HEK293 (cell line): ENCODE measurements around the gene WHRN.

Experiments
- ZBTB48 ChIP-seq: fragments of 450-650 bp; formaldehyde crosslinking; IDR thresholded peaks from 2 replicates; pipeline ENCODE4 v1.5.1; 2016; ENCODE audit warnings: missing biosample characterization, missing genetic modification characterization
- ZNF354C ChIP-seq: fragments of 450-650 bp; formaldehyde crosslinking; IDR thresholded peaks from 2 replicates; pipeline ENCODE4 v1.5.1; 2016; ENCODE audit warnings: missing biosample characterization, missing genetic modification characterization, low read depth, borderline replicate concordance

DNA sequence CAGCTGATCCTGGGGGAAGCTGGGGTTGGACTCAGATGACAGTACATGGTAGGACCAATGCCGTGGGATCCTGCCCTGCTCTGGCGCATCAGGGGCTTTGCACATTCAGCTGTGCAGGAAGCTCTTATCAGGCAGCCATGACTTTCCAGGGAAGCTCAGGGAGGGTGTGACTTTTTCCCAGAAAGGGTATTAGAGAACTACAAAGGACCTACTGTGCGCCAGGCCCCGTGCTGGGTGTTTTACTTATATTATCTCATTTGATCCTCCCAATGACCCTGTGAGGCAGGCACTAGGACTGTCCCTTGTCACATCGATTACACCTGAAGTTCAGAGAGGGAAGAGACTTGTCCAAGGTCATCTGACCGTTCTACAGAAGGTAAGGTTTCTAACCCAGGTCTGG, 93.8 kb downstream of the WHRN start:
- TF ChIP-seq ZBTB48 (tag by site-specific recombination) (no peak), ZNF354C (tag by site-specific recombination) (no peak)
